CD14-positive monocyte (primary cell): ENCODE data around the gene ESRRB. TPM values are rescaled to one million over a fixed set of nuclear protein-coding genes. Genes with fewer than 3 reads are reported as not detected.

Source experiments
- DNase-seq, 3 donors: peaks; one replicate each; pipeline ENCODE4 v3.0.0-alpha.2; 2011 to 2022
- H2AFZ ChIP-seq: 2 replicates; pipeline ENCODE4 v1.6.0; 2012; ENCODE audit warnings: mild to moderate bottlenecking, low read depth, low read length, inconsistent platforms; ENCODE audit not compliant: insufficient read depth, poor library complexity, severe bottlenecking
- H3K27ac ChIP-seq, 2 donors: 1 replicate in 1 of 2; 2 replicates in 1 of 2; pipeline ENCODE4 v1.5.1; 2012 to 2013; ENCODE audit warnings: low read length in 2 of 2, control low read depth in 1 of 2, inconsistent platforms in 1 of 2, low read depth in 1 of 2, mild to moderate bottlenecking in 1 of 2
- H3K27me3 ChIP-seq, 2 donors: one replicate each; pipeline versions ENCODE4 v1.6.0 to v1.6.1; 2011 to 2013; ENCODE audit warnings: low read length in 2 of 2; ENCODE audit not compliant: control insufficient read depth in 2 of 2, insufficient read depth in 2 of 2
- H3K36me3 ChIP-seq, 2 donors: replicated peaks in 1 of 2; 1 replicate in 1 of 2; 2 replicates in 1 of 2; pipeline versions ENCODE4 v1.5.1 to v1.6.1; 2012 to 2013; ENCODE audit warnings: low read length in 2 of 2, control low read depth in 1 of 2, inconsistent platforms in 1 of 2, mild to moderate bottlenecking in 1 of 2; ENCODE audit not compliant: insufficient read depth in 2 of 2, control insufficient read depth in 1 of 2
- H3K4me1 ChIP-seq, 2 donors: 1 replicate in 1 of 2; 2 replicates in 1 of 2; pipeline versions ENCODE4 v1.5.1 to v1.6.1; 2012 to 2013; ENCODE audit warnings: low read length in 2 of 2, control low read depth in 1 of 2, inconsistent platforms in 1 of 2, mild to moderate bottlenecking in 1 of 2, moderate library complexity in 1 of 2; ENCODE audit not compliant: insufficient read depth in 2 of 2, control insufficient read depth in 1 of 2
- H3K4me2 ChIP-seq: replicated peaks from 2 replicates; pipeline ENCODE3; 2012; ENCODE audit warnings: low read length, moderate library complexity, mild to moderate bottlenecking; ENCODE audit not compliant: poor library complexity, severe bottlenecking; ENCODE audit errors: extremely low read depth
- H3K4me3 ChIP-seq, 3 experiments: fragments of 200-600 bp in 1 of 3; sonication (generic) in 1 of 3; replicated peaks in 1 of 3; 1 replicate in 2 of 3; 2 replicates in 1 of 3; pipeline ENCODE4 v1.5.1; 2011 to 2013; ENCODE audit warnings: low read length in 3 of 3, mild to moderate bottlenecking in 3 of 3, control low read depth in 2 of 3, low read depth in 2 of 3, inconsistent platforms in 1 of 3, moderate library complexity in 1 of 3
- H3K79me2 ChIP-seq: 2 replicates; pipeline ENCODE4 v1.6.0; 2012; ENCODE audit warnings: mild to moderate bottlenecking, control low read depth, inconsistent platforms, low read length, moderate library complexity; ENCODE audit not compliant: insufficient read depth
- H3K9ac ChIP-seq: 2 replicates; pipeline ENCODE4 v1.6.0; 2017; ENCODE audit warnings: low read length, mild to moderate bottlenecking; ENCODE audit not compliant: insufficient read depth, poor library complexity, severe bottlenecking
- H3K9me3 ChIP-seq, 2 donors: replicated peaks in 1 of 2; 1 replicate in 1 of 2; 2 replicates in 1 of 2; pipeline versions ENCODE4 v1.5.1 to v1.6.1; 2012 to 2013; ENCODE audit warnings: low read length in 2 of 2, control low read depth in 1 of 2; ENCODE audit not compliant: control insufficient read depth in 1 of 2, insufficient read depth in 1 of 2
- H4K20me1 ChIP-seq: 2 replicates; pipeline ENCODE4 v1.6.0; 2012; ENCODE audit warnings: mild to moderate bottlenecking, low read length, control low read depth, moderate library complexity; ENCODE audit not compliant: insufficient read depth
- H3K27ac Mint-ChIP-seq, 7 donors: one replicate each; pipeline ENCODE4 v1.8.0; 2020; ENCODE audit warnings: mild to moderate bottlenecking in 7 of 7, mixed read lengths in 7 of 7, moderate library complexity in 6 of 7, inconsistent platforms in 2 of 7
- H3K27me3 Mint-ChIP-seq, 3 donors: one replicate each; pipeline ENCODE4 v1.8.0; 2021 to 2022; ENCODE audit warnings: low read depth in 3 of 3, mild to moderate bottlenecking in 3 of 3, mixed read lengths in 3 of 3, moderate library complexity in 3 of 3, inconsistent platforms in 1 of 3
- H3K36me3 Mint-ChIP-seq, 2 donors: one replicate each; pipeline ENCODE4 v1.8.0; 2020; ENCODE audit warnings: mixed read lengths in 2 of 2, inconsistent platforms in 1 of 2, mild to moderate bottlenecking in 1 of 2
- H3K4me1 Mint-ChIP-seq: one replicate; pipeline ENCODE4 v1.8.0; 2020; ENCODE audit warnings: mild to moderate bottlenecking, mixed read lengths
- H3K4me3 Mint-ChIP-seq, 2 donors: one replicate each; pipeline ENCODE4 v1.8.0; 2020; ENCODE audit warnings: mild to moderate bottlenecking in 2 of 2, mixed read lengths in 2 of 2, moderate library complexity in 1 of 2
- H3K9me3 Mint-ChIP-seq, 7 donors: one replicate each; pipeline ENCODE4 v1.8.0; 2020 to 2022; ENCODE audit warnings: mixed read lengths in 7 of 7, mild to moderate bottlenecking in 6 of 7, moderate library complexity in 6 of 7, inconsistent platforms in 2 of 7
- WGBS: methylation state at CpG from one replicate; pipeline ENCODE4 v1.1.5; 2013; ENCODE audit warnings: missing lambda C conversion rate; ENCODE audit not compliant: insufficient coverage; 5-methylcytosine and 5-hydroxymethylcytosine counted together
- intact Hi-C, 2 donors: fragments of 100-400 bp; cut with micrococcal nuclease; formaldehyde crosslinking; loops; one replicate each; pipeline versions ENCODE4 v1.15.0 to v1.15.1; 2023
- polyA plus RNA-seq, 3 donors: library from polyadenylated mRNA; depleted of rRNA in 1 of 3; unstranded in 2 of 3; stranded (reverse) in 1 of 3; fragments of 300-500 nt in 2 of 3; fragments of >200 nt in 1 of 3; fragmentation: Illumina TruSeq in 2 of 3; gene quantifications; 1 replicate in 2 of 3; 2 replicates in 1 of 3; pipeline ENCODE4 v1.2.3, GENCODE V29; 2012 to 2021
- TF ChIP-seq, protein P1 (sequence below): fragments of 200-600 bp; IDR thresholded peaks from one replicate; pipeline ENCODE4 v1.8.0; 2022; ENCODE audit warnings: antibody characterized with exemption, mild to moderate bottlenecking

ESRRB gene
- polyA plus RNA-seq, 3 donors = 0.03 TPM; not detected in 2

DNA sequence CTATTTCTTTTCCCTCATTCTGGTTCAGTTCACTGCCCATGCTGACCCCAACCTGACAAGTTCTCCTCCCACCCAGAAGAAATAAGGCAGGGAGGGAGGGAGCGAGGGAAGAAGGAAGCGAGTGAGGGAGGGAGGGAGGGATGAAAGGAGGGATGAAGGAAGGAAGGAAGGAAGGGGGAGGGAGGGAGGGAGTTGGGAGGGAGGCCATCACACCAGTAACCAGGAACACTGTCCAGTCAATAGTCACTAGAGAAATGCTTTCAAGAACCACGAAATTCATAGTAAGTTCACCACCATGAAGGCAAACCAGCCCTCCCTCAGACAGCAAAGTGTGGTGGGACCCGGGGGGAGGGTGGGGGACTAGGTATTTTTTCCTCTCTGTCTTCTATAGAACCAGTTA, 142.4 kb downstream of the ESRRB start:
- H3K36me3 Mint-ChIP-seq = no peaks in the 10 kb centered on the region
- Histone ChIP-seq H3K27me3 (no peaks in the 10 kb centered on the region), H3K4me3 (no peak overlapping the region), H3K4me2 (no peak overlapping the region), H3K4me1 (no peaks in the 10 kb centered on the region), H4K20me1 (no peaks in the 10 kb centered on the region), H3K79me2 (no peaks in the 10 kb centered on the region), H3K36me3 (no peaks in the 10 kb centered on the region), H3K27ac (no peak overlapping the region), H3K9ac (no peak overlapping the region), H2AFZ (no peak overlapping the region), H3K9me3 (peaks cover 0 to 3% of the 10 kb centered on the region in 2 donors)
- intact Hi-C loops = no loop called here
- no peak overlapping the region for H3K4me3 Mint-ChIP-seq
- no peak overlapping the region for H3K27ac Mint-ChIP-seq
- peaks cover 2 to 16% (median 8%) of the 10 kb centered on the region in 7 donors for H3K9me3 Mint-ChIP-seq
- TF ChIP-seq, protein P1, sequence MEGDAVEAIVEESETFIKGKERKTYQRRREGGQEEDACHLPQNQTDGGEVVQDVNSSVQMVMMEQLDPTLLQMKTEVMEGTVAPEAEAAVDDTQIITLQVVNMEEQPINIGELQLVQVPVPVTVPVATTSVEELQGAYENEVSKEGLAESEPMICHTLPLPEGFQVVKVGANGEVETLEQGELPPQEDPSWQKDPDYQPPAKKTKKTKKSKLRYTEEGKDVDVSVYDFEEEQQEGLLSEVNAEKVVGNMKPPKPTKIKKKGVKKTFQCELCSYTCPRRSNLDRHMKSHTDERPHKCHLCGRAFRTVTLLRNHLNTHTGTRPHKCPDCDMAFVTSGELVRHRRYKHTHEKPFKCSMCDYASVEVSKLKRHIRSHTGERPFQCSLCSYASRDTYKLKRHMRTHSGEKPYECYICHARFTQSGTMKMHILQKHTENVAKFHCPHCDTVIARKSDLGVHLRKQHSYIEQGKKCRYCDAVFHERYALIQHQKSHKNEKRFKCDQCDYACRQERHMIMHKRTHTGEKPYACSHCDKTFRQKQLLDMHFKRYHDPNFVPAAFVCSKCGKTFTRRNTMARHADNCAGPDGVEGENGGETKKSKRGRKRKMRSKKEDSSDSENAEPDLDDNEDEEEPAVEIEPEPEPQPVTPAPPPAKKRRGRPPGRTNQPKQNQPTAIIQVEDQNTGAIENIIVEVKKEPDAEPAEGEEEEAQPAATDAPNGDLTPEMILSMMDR = no peak
- no CpG with 5 or more reads among the region's 4 CpGs for WGBS
- H3K27me3 Mint-ChIP-seq = peaks cover 0 to 7% (median 4%) of the 10 kb centered on the region in 3 donors
- no peak for DNase-seq
- no peaks in the 10 kb centered on the region for H3K4me1 Mint-ChIP-seq

DNA sequence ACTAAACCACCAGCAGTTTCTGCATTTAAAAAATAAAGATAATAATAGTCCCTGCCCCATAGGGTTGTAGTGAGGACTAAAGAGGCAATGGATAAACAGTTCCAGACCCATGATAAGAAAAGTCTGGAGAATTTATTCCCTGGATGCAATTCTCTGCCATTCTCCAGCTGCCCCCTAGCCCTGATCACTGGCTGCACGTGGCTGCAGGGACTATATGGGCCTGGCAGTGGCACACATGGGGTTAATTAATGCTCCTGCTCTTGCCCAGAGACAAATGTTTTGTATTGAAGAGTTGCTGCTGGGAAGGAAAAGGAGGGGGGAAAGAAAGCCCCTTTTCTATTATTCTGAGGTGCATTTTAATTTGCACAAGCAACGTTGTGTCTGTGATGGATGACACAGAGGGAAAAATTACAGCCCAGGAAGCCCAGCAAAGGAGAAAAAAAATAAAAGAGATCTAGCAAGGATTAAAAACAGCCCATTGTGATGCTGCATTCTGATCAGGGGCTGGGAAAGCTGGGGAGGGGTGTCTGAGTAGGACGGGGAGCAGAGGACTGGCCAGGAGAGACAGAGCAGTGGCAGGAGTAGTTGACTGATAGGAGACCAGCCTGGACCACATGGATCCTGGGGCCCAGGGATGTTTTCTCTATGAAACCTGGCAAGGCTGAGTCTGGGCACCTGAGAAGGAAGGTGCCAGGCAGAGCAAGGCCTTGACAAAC, 149.3 kb downstream of the ESRRB start:
- H3K4me3 ChIP-seq = no peak overlapping the region
- H3K9ac ChIP-seq = no peak overlapping the region
- peaks cover 2 to 21% (median 8%) of the 10 kb centered on the region in 7 donors for H3K9me3 Mint-ChIP-seq
- H3K4me1 ChIP-seq = no peaks in the 10 kb centered on the region
- no peak overlapping the region for H3K4me2 ChIP-seq
- peaks cover 0 to 3% of the 10 kb centered on the region in 2 donors for H3K9me3 ChIP-seq
- no peak overlapping the region for H3K27ac Mint-ChIP-seq
- H3K27me3 Mint-ChIP-seq = peaks cover 1 to 18% (median 7%) of the 10 kb centered on the region in 3 donors
- TF ChIP-seq, protein P1 = no peak
- no peak overlapping the region for H2AFZ ChIP-seq
- no peaks in the 10 kb centered on the region for H3K4me1 Mint-ChIP-seq
- no peak overlapping the region for H3K4me3 Mint-ChIP-seq
- H3K27ac ChIP-seq = no peak overlapping the region
- H3K36me3 Mint-ChIP-seq = no peaks in the 10 kb centered on the region
- intact Hi-C loops = no loop called here
- H3K27me3 ChIP-seq = no peaks in the 10 kb centered on the region
- 89% methylated on average over 3 of the region's 3 CpGs for WGBS
- no peaks in the 10 kb centered on the region for H3K79me2 ChIP-seq
- no peaks in the 10 kb centered on the region for H3K36me3 ChIP-seq
- H4K20me1 ChIP-seq = no peaks in the 10 kb centered on the region
- no peak for DNase-seq
